Epidermal melanocyte (primary cell): ENCODE data around the gene MOB1A.

ENCODE experiments used
- DNase-seq: peaks from one replicate; pipeline ENCODE4 v3.0.0; 2011; ENCODE audit warnings: low spot score; ENCODE audit not compliant: insufficient read length

MOB1A gene

DNA sequence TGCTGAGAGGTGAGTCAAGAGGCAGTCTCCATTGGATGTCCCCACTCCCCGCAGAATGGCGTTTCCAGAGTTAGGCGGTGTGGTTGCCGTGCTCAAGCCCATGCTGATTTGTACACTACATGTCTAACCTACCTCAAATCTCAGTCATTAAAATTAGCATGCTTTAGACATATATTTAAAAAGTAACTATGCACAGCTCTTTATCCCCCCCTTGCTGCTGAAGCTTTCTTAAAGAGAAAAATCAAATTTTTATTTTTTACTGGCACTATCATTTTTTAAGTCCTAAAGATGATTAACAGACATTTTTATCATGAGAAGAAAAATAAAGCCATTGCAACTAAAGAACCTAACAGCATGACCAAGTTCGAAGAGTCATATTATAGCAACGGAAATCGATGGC is 73.8 kb downstream of the MOB1A start:
- no peak for DNase-seq

DNA sequence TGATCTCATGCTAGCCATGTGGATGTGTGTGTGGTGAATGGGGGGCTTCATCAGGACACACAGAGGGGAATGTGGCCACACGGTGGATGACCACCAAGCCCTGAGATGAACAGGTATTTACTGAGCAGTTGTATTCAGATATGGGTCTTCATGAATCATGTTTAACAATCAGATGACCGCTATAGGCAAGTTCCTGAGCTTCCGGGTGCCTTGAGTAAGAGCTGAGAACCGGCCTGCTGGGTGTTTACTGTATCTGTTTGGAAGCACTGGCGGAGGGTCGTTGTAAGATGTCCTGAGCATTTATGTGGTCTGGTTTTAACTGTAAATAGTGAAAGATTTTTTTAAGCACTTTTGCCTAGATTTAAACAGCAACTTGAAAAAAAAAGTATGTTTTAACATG is 74.9 kb downstream of the MOB1A start:
- DNase-seq: no peak
